ENCODE results near the gene DISC1.

Gene DISC1

GRCh38 chr1:232074265-232074664 is 447.7 kb downstream of the DISC1 start:
- no peak for DNase-seq

GRCh38 chr1:232077809-232078208 is 451.2 kb downstream of the DISC1 start:
- no peak for DNase-seq

GRCh38 chr1:232084584-232085223 is 458.1 kb downstream of the DISC1 start:
- DNase-seq = no peak

GRCh38 chr1:232090816-232091215 is 464.2 kb downstream of the DISC1 start:
- DNase-seq = no peak
